Neural progenitor cell (in vitro differentiated cells): Measurements from ENCODE around the gene HES2.

ENCODE experiments used
- CTCF ChIP-seq: fragments of 200-600 bp; sonication (generic); IDR thresholded peaks from 2 replicates; pipeline ENCODE4 v1.5.1; 2017; ENCODE audit warnings: antibody characterized with exemption, mild to moderate bottlenecking
- EZH2 ChIP-seq: fragments of 200-600 bp; sonication (generic); IDR thresholded peaks from 2 replicates; pipeline ENCODE4 v1.6.1; 2017; ENCODE audit warnings: antibody characterized with exemption, mild to moderate bottlenecking, moderate library complexity
- EZH2phosphoT487 ChIP-seq: fragments of 200-600 bp; sonication (generic); IDR thresholded peaks from 2 replicates; pipeline ENCODE4 v1.6.1; 2017; ENCODE audit warnings: antibody characterized with exemption

DNA sequence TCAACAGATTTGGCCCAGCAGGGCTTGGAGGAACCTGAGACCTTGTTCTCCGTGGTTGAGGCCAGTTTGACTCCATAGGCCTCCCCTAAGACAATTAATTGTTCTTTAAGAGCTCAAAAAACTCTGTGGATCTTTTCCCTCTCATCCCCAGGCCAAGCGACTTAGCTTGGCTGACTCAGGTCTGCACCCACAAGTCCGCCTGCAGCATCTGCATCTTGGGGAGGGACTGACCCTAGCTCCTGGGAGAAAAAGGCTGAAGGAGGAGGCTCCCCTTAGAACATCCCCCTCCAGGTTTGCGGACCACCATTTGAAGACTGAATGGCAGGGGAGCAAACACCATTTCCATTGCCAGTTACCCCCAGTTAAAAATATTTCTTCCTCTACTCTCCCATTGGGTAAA, 1.5 kb upstream of the HES2 start:
- TF ChIP-seq CTCF (no peak), EZH2phosphoT487 (no peak), EZH2 (no peak)
